ENCODE data around the gene FBLN5. TPM values are rescaled to one million over a fixed set of nuclear protein-coding genes. Genes with fewer than 3 reads are reported as not detected.

Gene FBLN5
- total and polyA plus RNA-seq, 2 donors (not counting 3 experiments of a cell fraction or from before 2014, with no cell fraction given) = 27.6 to 33.1 TPM

GRCh38 chr14:91867316-91867988 lies 80.0 kb downstream of the FBLN5 start, which contains the start of gene TC2N:
Gene TC2N (minus strand): TSS chr14:91867536. CDS start chr14:91813769, 53,767 bp downstream.
- no peaks in the 10 kb centered on the region for H3K27me3 ChIP-seq (ENCODE audit: control insufficient read depth in 2 of 2, insufficient read depth in 2 of 2, low read length in 2 of 2)
- intact Hi-C loops (cut with micrococcal nuclease) (no loop called here), dilution Hi-C loops (cut with MboI; ENCODE audit: extremely low pct_ligation_motif_present, low sequenced_read_pairs) (no loop called here)
- no peak within 1 kb of the TSS for H2AFZ ChIP-seq (ENCODE audit: low read depth, low read length)
- no TSS peak for BruUV-seq (replicated peaks)
- no peak within 1 kb of the TSS for H3K4me3 ChIP-seq (replicated peaks in 1 of 3; ENCODE audit: insufficient read depth in 1 of 3, low read depth in 1 of 3, low read length in 3 of 3)
- FAIRE-seq = no peak
- H3K9ac ChIP-seq (replicated peaks; ENCODE audit: extremely low read depth, insufficient read depth, low read length) = no peak within 1 kb of the TSS
- H4K20me1 ChIP-seq (replicated peaks; ENCODE audit: control insufficient read depth, extremely low read depth, insufficient read depth, low read length) = no peaks in the 10 kb centered on the region
- ChIA-PET POLR2A (no interaction called here), CTCF (no interaction called here)
- H3K9me3 ChIP-seq (replicated peaks; ENCODE audit: control insufficient read depth, insufficient read depth, low read length) = no peaks in the 10 kb centered on the region
- TF ChIP-seq POLR2A (IDR thresholded peaks at IDR 0.05; ENCODE audit: low read depth, low read length) (no peak), MYC (IDR thresholded peaks at IDR 0.05; ENCODE audit: low read depth, low read length) (no peak), MAX (IDR thresholded peaks at IDR 0.05; ENCODE audit: insufficient read depth, insufficient read length) (no peak), EZH2 (IDR thresholded peaks at IDR 0.05; ENCODE audit: borderline replicate concordance, low read depth, low read length, severe bottlenecking) (no peak), FOS (IDR thresholded peaks at IDR 0.05; ENCODE audit: borderline replicate concordance, insufficient read depth, low read length) (no peak), JUN (IDR thresholded peaks at IDR 0.05; ENCODE audit: borderline replicate concordance, insufficient read depth, insufficient read length, low read depth) (no peak), CTCF (IDR thresholded peaks at IDR 0.05; ENCODE audit: extremely low read depth in 1 of 2, insufficient read depth in 1 of 2, low read depth in 1 of 2, low read length in 2 of 2) (no peak), GATA2 (IDR thresholded peaks at IDR 0.05; ENCODE audit: insufficient read depth, insufficient read length, low read depth, low read length) (no peak), POLR2AphosphoS5 (IDR thresholded peaks at IDR 0.05; ENCODE audit: insufficient read depth, low read depth, low read length) (no peak)
- no peaks in the 10 kb centered on the region for H3K79me2 ChIP-seq (ENCODE audit: control insufficient read depth, insufficient read depth, low read length)
- no peaks in the 10 kb centered on the region for H3K36me3 ChIP-seq (ENCODE audit: control insufficient read depth in 2 of 2, extremely low read depth in 1 of 2, insufficient read depth in 2 of 2, low read length in 2 of 2)
- peaks cover 7% of the 10 kb centered on the region for H3K4me1 ChIP-seq (ENCODE audit: control insufficient read depth, extremely low read depth, insufficient read depth, low read length)
- no peak within 1 kb of the TSS for H3K27ac ChIP-seq (ENCODE audit: insufficient read depth, low read depth, low read length)
- H3K4me2 ChIP-seq (ENCODE audit: insufficient read depth, low read length) = no peak within 1 kb of the TSS
- no peaks in the 10 kb centered on the region for H3K9me1 ChIP-seq (replicated peaks; ENCODE audit: control insufficient read depth, extremely low read depth, insufficient read depth, low read length)
- DNase-seq (ENCODE audit: low read depth, low spot score) = no peak

Data from endothelial cell of umbilical vein (primary cell).